Epidermal melanocyte (primary cell): Measurements from ENCODE around the gene PHTF1.
A peak's percentile ranks its signal among the peaks of the same experiment; 100 is the strongest.

Experiments used
- DNase-seq: peaks from one replicate; pipeline ENCODE4 v3.0.0; 2011; ENCODE audit warnings: low spot score; ENCODE audit not compliant: insufficient read length

The PHTF1 gene

DNA sequence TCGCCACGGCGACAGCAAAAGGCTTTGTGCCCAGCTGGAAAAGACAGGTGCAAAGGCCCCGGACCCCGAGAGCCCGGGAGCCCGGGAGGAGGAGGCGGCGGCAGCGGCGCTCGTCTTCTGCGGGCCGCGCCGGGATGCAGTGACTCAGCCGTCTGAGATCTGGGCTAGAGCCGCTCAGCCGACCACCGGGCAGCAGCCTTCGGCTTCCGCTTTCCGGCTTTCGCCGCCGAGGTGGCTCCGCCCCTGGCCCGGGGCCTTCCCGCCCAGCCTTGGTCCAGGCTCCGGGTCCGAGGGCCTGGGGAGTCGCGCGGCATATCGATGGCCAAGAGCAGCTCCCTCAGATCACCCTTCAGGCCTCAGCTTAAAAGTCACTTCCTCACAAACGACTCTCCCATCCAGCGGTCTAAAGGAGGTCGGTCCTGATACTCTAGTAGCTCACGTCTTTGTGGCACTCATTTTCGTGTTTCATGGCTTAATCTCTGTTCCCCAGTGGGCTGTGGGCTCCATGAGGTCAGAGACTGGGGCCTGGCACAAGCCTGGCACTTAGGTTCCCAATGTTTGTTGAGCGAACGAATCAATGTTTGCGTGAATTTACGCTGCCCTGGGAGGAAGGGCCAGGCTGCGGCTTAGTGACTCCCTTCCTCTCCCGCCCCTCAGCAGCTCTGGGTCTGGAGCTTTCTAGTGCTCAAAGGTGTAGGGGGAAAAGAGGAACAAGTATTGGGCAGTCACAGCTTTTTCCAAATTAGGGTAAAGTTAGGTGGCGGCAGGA lies at the start of gene PHTF1:
Gene PHTF1, minus strand, starts transcription at position 154 of the 769 bp plus-strand sequence. CDS start 783 bp downstream, outside the sequence.
- peak; percentile 60 for DNase-seq

DNA sequence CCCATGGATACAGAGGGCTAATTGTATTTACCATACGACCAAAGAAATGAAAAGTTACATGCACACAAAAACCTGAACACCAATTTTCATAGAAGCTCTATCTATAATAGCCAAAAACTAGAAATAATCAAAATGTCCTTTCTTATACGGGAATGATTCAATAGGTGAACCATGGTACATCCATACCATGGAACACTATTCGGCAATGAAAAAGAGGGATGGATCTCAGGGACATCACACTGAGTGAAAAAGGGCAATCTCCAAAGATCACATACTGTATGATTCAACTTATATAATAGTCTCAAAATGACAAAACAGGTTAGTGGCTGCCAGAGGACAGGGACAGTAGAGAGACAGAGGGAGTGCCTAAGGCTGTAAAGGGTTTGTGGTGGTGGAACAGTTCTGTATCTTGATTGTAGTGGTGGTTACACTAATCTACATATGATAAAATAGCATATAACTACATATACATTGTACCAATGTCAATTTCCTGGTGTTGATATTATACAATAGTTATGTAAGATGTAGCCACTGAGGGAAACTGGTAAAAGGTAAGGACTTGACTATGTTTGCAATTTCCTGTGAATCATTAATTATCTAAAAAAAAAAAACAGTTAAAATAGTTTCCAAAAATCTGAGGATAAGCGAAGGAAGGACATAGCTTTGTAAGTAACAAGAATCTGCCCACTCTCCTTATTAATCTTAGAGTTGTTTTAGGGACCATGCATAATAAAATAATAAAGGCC lies 49.3 kb upstream of the PHTF1 start:
- no peak for DNase-seq

DNA sequence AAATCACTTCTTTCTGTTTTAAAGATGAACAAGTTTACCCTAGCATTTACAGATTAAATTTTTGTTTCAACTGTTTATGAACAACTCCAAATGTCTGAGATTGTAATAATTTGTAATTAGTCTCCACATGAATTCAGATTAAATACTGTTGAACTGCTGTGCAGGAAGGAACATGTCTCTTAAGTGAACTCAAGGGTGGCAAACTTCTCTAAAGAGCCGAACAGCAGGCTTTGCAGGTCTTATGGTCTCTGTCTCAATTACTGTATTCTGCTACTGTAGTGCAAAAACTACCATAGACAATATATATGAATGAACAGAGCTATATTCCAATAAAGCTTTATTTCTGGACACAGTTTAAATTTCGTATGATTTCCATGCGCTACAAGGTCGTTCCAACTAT lies 46.4 kb upstream of the PHTF1 start:
- no peak for DNase-seq

GRCh38 chr1:113805256-113805531 lies 45.9 kb upstream of the PHTF1 start:
- DNase-seq, result no peak

DNA sequence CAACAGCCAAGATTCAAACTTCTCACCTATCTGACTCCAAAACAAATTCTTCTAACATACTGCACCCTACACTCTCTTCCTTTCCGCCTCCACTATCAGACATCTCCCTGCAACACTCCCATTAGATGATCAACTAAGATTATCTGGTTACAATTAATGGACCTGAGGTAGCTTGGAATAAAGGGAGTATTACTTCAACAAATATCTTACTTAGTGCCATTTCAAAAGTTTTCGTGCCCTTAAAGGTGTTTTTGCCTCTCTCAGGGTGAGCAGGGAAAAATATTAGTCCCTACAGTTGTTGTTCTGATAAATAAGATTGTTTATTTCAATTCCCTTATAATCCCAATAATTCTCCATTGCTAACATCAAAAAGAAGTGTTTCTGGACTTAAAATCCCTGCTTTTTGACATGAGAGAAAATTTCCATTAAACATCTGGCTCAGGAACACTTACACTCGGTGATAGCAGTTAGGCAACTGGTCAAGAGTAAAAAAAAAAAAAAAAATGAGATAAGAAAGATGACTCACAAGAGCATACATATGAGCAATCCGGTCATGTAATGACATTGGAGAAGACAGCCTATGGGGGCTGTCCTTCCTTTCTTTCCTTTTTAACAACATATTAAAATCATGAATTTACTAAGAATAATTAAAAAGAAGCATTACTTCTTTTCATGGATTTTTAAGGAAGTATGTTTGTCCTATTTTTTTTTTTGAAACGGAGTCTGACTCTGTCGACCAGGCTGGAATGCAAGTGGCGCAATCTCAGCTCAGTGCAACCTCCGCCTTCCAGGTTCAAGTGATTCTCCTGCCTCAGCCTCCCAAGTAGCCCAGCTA lies 45.4 kb upstream of the PHTF1 start:
- no peak for DNase-seq

DNA sequence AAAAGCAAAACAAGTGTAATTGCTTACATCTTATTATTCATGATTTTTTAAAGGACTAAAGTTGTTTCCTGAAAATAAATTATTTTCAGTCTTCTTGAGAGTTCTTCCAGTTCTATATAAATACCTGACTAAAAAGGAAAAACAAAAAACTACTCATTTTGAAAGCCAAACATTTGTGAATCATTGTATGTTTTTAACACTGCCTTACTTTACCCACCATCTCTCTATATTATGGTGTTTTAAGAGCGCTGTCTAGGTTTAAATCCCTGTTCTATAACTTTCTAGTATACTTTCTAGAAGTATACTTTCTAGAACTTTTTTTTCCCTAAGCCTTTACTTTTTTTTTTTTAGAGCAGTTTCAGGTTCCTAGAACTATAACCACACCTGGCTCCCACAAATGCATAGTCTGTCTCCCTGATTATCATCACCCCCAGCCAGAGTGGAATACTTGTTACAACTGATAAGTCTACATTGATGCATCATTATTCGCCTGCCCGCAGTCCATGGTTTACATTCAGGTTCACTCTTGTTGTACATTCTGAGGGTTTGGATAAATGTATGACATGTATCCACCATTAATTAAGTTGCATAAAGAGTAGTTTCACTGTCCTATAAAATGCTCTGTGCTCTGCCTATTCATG lies 43.2 kb upstream of the PHTF1 start:
- DNase-seq, result no peak

DNA sequence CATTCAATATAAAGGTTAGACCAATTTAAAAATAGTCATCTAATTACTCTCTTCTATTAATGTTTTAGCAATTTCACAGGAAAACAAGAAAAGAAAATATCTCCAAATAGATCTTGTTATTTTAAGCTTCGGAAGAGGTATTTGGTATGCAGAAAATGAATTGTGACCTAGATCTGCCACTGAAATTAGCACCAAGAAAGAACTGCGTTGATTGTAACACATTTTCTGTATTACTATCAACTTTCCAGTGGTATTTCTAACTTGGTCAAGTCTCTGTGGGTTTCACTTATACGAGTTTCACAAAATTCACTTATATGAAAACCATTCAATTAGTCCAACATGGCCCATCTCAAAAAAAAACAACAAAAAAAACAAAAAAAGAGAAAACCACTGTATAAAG lies 41.2 kb upstream of the PHTF1 start:
- DNase-seq, result no peak

DNA sequence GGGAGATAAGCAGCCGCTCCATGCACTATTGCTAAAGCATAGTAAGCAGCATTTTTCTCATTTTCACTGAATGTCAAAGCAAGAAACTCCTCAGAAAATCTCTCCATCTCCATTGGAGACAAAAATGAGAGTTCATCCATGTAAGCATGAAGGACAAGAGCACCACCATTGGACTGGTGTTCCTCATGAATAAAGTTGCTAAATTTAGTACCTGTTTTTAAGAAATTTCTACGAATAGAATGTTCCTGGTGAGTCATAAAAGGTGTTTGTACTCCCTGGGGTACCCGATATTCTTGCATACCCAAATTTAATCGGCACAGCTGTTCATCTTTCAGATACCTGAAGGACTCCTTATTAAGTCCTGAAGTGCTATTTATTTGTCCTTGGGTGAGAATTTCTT lies 38.2 kb upstream of the PHTF1 start:
- no peak for DNase-seq

GRCh38 chr1:113793878-113794834 lies 34.9 kb upstream of the PHTF1 start:
- no peak for DNase-seq

- no peak for DNase-seq
These were observed 33.7 kb upstream of the PHTF1 start for GRCh38 chr1:113792986-113793385.

GRCh38 chr1:113792471-113792870 lies 33.2 kb upstream of the PHTF1 start:
- DNase-seq, result no peak

- no peak for DNase-seq
These were observed 29.5 kb upstream of the PHTF1 start for GRCh38 chr1:113788802-113789201.

DNA sequence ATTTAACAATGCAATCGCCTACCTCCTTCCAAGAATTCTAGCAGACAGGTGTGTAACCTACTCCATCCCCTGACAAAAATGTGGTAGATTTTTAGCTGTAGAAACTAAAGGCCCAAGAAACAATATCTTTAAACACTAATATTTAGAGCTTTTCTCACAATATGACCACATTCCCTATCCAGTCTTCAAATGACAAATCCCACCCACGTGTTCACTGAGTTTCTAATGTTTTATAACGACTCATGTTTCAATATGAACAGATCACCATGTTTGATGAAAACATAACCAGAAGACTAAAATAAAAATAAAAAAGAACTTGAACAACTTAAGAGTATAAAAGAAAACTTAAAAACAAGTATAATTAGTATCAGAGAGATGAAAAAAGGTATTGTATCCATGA lies 28.4 kb upstream of the PHTF1 start:
- DNase-seq, result no peak

DNA sequence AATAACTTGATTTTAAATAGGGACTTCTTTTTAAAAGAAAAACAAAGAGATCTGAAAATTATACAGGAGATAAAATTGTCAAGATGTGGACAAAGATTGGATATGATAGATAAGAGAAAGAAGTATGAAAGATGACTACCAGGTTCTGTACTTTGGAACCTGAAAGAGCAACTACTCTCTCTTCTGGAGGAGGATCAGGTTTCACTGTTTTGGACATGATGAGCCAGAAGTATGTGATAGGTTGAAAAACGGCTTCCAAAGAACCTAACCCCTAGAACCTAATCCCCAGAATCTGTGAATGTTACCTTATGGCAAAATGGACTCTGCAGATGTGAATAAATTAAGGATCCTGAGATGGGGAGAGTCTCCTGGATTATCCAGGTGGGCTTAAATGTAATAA lies 26.8 kb upstream of the PHTF1 start:
- no peak for DNase-seq

DNA sequence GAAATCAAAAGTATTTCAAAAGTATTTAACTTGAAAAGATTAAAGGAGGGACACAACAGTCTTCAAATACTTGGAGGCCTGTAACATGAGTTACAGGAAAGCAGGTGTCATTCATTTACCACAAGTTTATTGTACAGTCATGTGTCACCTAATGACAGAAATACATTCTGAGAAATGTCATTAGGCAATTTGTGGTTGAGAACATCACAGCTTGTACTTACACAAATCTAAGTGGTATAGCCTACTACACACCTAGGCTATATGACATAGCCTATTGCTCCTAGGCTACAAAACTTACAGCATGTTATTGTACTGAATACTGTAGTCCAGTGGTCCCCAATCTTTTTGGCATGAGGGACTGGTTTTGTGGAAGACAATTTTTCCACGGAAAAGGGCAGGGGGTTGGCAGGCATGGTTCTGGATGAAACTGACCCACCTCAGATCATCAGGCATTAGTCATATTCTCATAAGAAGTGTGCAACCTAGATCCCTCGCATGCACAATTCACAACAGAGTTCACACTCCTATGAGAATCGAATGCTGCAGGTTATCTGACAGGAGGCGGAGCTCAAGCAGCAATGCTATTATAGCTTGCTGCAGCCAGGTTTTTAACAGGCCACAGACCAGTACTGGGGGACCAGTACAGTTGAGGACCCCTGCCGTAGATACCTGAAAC lies 25.0 kb upstream of the PHTF1 start:
- DNase-seq, result no peak

- no peak for DNase-seq
These were observed 24.2 kb upstream of the PHTF1 start for GRCh38 chr1:113783254-113784103.

GRCh38 chr1:113782406-113782805 lies 23.1 kb upstream of the PHTF1 start:
- DNase-seq, result no peak

- DNase-seq, result no peak
These were observed 21.3 kb upstream of the PHTF1 start for GRCh38 chr1:113780374-113781146.
